ENCODE results near the gene R3HDM1.

The R3HDM1 gene

GRCh38 chr2:135732561-135732960, 201.3 kb downstream of the R3HDM1 start:
- no peak for DNase-seq

- DNase-seq = no peak
Measured at GRCh38 chr2:135733045-135733444, 201.8 kb downstream of the R3HDM1 start.

DNA sequence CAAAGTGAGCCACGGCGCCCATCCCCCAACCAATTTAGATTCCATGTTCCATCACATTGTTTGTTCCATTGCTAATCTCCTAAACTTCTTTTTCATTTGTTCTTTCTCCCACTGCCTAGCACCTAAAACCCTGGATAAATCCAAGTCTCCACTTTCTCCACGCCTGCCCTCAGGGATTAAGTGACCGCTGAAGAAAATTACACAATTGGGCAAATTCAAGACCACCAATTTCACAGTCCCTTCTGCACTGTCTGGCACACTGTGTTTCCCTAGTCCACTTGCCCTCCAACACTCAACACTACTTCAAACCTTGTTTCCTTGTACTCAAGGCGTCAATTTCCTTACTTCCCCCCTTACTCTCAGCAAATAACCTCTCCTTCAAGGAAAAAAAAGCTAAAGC, 205.3 kb downstream of the R3HDM1 start:
- no peak for DNase-seq

- no peak for DNase-seq
Measured at GRCh38 chr2:135740206-135740605, 208.9 kb downstream of the R3HDM1 start.

- no peak for DNase-seq
Measured at GRCh38 chr2:135741043-135741394, 209.7 kb downstream of the R3HDM1 start.

- DNase-seq = peak; percentile 97
Measured at GRCh38 chr2:135741395-135742324, 210.4 kb downstream of the R3HDM1 start, which contains the start of gene UBXN4. TSS of gene UBXN4 (plus strand) at chr2:135741855. CDS start at chr2:135741930, 75 bp downstream.

DNA sequence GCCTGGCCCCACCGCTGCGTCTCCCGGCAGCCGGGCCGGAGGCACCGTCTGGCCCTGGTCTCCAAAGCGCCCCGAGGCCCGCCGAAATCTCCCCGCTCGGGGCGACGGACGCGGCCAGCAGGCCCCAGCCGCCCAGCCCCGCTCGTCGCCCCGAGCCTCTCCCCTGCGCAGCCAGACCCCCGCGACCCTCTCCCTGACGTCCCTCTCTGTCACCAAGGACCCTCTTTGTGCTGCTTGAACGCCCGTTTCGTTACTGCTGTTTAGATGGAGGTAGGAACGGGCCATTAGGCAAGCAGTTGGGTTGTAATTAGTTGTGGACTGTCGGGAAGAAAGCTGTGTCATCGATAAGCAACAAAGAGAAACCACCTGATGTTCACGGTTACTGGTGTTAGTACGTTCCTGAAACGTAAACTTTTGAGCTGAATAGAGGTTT, 211.1 kb downstream of the R3HDM1 start:
- DNase-seq = peak; percentile 30

DNA sequence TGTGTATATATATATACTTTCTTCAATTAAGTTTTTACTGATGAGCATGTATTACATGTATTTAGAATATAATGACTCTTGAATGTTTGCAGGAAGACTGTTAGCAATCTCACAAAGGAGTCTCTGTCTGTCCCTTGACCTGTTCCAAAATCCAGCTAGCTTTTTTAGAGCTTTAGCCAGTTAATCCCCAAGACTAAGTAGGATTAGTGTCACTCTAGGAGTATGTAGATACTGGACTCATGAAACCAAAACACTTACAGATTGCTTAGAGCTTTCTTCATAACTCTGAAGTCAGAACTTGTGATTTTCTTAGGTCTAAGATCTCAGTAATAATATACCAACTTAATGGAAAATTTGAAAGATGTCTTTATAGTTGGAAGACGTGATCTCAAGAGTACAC, 212.6 kb downstream of the R3HDM1 start:
- no peak for DNase-seq

DNA sequence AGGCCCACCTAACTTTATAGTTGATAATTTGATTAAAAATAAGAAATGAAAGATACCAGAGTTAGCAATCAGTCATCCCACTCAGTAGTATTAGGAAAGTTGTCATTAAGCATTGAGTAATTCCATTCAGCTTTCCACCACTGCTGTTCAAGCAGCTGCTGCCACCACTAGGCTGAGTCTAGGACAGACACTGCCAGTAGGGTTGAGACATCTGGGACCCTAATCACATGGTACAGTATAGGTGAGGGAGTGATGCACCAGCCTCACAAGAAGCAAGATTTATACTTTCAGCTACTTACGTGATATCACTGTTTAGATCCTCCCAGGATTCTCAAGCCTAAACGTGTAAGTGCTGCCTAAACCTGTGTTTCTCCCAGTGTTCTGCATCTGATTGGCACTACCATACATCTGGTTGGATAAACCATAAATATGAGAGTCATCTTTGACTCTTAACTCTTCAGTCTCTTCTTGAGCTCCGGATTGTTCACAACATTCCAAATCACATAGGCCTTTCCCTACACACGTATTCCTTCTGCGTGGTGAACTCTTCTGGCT, 213.6 kb downstream of the R3HDM1 start:
- no peak for DNase-seq

DNA sequence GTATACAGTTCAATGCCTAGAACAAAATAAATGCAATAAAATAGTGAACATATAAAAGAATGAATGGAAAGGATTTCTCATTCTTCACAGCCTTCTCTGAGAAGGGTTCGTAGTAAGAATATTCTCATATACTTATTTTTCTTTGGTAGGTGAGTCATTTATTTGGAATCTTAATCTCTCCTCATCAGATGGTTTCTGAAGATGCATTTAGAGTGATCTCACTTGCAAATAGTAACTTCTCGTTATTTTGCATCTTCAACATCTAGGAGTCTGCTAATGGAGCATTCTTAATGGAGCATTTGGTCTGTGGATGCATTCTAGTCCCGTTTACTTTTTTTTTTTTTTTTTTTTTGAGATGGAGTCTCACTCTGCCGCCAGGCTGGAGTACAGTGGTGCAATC, 214.3 kb downstream of the R3HDM1 start:
- no peak for DNase-seq

GRCh38 chr2:135755573-135755972, 224.3 kb downstream of the R3HDM1 start:
- no peak for DNase-seq

DNA sequence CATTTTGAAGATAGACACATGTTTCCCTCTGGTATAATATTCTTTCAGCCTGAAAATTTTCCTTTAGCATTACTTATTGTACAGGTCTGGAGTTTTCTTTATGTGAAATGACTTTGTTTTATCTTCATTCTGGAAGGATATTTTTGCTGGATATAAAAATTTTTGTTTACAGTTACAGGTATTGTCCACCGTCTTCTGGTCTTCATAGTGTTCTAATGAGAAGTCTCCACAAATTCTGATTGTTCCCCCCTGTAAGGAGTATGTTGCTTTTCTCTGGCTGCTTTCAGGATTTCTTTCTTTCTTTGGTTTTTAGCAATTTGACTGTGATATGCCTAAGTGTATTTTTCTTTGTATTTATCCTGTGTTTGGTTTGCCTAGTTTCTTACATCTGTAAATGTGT, 225.4 kb downstream of the R3HDM1 start:
- no peak for DNase-seq

DNA sequence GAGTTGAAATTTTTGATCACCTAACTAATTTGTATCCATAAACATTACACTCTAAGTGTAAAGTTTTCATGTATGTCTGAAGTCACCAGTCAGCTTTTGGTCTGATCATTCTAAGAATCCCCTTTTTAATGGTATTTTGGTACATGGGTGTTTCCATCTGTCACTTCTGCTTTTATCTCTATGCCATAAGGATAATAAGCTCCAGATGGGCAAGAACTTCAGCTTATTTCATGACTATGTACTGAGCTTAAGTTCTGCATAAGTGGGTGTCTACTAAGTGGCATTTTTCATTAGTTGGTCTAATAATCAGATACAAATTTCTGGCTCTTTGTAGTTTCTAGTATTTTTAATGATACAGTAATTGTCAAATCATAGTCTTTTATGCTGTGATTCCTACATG, 230.7 kb downstream of the R3HDM1 start:
- DNase-seq = no peak

GRCh38 chr2:135762530-135762929, 231.2 kb downstream of the R3HDM1 start:
- DNase-seq = no peak

- no peak for DNase-seq
Measured at GRCh38 chr2:135768863-135769262, 237.6 kb downstream of the R3HDM1 start.

GRCh38 chr2:135773319-135773718, 242.0 kb downstream of the R3HDM1 start:
- DNase-seq = no peak

GRCh38 chr2:135773917-135774316, 242.6 kb downstream of the R3HDM1 start:
- no peak for DNase-seq
